Common myeloid progenitor, CD34-positive (primary cell): ENCODE measurements around the gene RNASE7.
A peak's percentile ranks its signal among the peaks of the same experiment; 100 is the strongest.

Experiments
- CTCF ChIA-PET: fragments of 350-600 bp; sonication (Branson Sonifier 250); formaldehyde crosslinking; loops from one replicate; lab custom pipeline; 2021; ENCODE audit warnings: antibody characterized with exemption; lab: Charles Lee
- POLR2A ChIA-PET: fragments of 350-600 bp; sonication (Branson Sonifier 250); formaldehyde crosslinking; loops from one replicate; lab custom pipeline; 2021; ENCODE audit warnings: antibody characterized with exemption; lab: Charles Lee
- DNase-seq, 3 donors: peaks; one replicate each; pipeline versions ENCODE4 v3.0.0 to v3.0.0-alpha.2; 2013
- H3K27ac ChIP-seq, 2 experiments: 1 replicate in 1 of 2; 2 replicates in 1 of 2; pipeline ENCODE4 v1.7.0; 2013; ENCODE audit warnings: inconsistent platforms in 2 of 2, low read length in 2 of 2, mild to moderate bottlenecking in 2 of 2, low read depth in 1 of 2, moderate library complexity in 1 of 2; ENCODE audit not compliant: severe bottlenecking in 2 of 2, insufficient read depth in 1 of 2, poor library complexity in 1 of 2
- H3K27me3 ChIP-seq, 5 experiments: replicated peaks in 2 of 5; 1 replicate in 3 of 5; 2 replicates in 2 of 5; pipeline versions ENCODE4 v1.6.1 to v1.7.0; 2013; ENCODE audit warnings: low read length in 4 of 5, mild to moderate bottlenecking in 2 of 5, moderate library complexity in 2 of 5, inconsistent platforms in 1 of 5; ENCODE audit not compliant: insufficient read depth in 5 of 5, control insufficient read depth in 4 of 5
- H3K36me3 ChIP-seq, 4 experiments: 1 replicate in 2 of 4; 2 replicates in 2 of 4; pipeline versions ENCODE4 v1.6.1 to v1.7.0; 2013; ENCODE audit warnings: low read length in 3 of 4, control low read depth in 1 of 4, mild to moderate bottlenecking in 1 of 4; ENCODE audit not compliant: control insufficient read depth in 4 of 4, insufficient read depth in 4 of 4
- H3K4me1 ChIP-seq, 4 experiments: 1 replicate in 3 of 4; 2 replicates in 1 of 4; pipeline versions ENCODE4 v1.6.1 to v1.7.1; 2013; ENCODE audit warnings: low read length in 3 of 4, mild to moderate bottlenecking in 3 of 4, control low read depth in 1 of 4, inconsistent platforms in 1 of 4, moderate library complexity in 1 of 4; ENCODE audit not compliant: control insufficient read depth in 4 of 4, insufficient read depth in 4 of 4; ENCODE audit errors: control extremely low read depth in 1 of 4
- H3K4me3 ChIP-seq, 7 experiments: 1 replicate in 4 of 7; 2 replicates in 3 of 7; pipeline versions ENCODE4 v1.5.1 to v1.7.0; 2013; ENCODE audit warnings: mild to moderate bottlenecking in 7 of 7, low read length in 6 of 7, moderate library complexity in 6 of 7, inconsistent platforms in 2 of 7, low read depth in 2 of 7, control low read depth in 1 of 7; ENCODE audit not compliant: insufficient read depth in 4 of 7, control insufficient read depth in 1 of 7; ENCODE audit errors: extremely low read depth in 1 of 7
- H3K9me3 ChIP-seq, 5 experiments: 1 replicate in 4 of 5; 2 replicates in 1 of 5; pipeline versions ENCODE4 v1.6.1 to v1.7.1; 2013; ENCODE audit warnings: low read length in 4 of 5, mild to moderate bottlenecking in 2 of 5, inconsistent platforms in 1 of 5, low read depth in 1 of 5, moderate library complexity in 1 of 5; ENCODE audit not compliant: control insufficient read depth in 4 of 5, insufficient read depth in 2 of 5; ENCODE audit errors: control extremely low read depth in 1 of 5
- WGBS: methylation state at CpG from one replicate; pipeline ENCODE4 v1.1.5; 2013; ENCODE audit not compliant: insufficient coverage; 5-methylcytosine and 5-hydroxymethylcytosine counted together

The RNASE7 gene

DNA sequence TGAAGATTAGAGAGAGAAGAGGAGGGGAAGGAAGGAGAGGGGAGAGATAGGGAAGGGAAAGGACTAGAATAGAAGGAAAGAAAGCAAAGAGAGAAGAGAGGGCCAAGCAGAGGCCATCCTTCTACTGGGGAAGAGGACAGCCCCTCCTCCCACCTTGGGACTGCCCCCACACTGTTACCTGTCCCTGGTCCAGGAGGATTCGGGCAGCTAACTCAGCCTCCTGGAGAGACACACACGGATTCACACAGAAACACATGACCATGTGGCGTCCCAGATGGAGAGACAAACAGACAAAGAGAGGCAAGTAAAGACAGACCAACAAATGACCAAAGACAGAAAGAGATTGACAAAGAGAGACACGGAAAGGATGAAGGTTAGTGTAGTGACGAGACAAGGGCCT lies 19.5 kb upstream of the RNASE7 start:
- peaks cover 3 to 26% (median 15%) of the 10 kb centered on the region in 4 experiments for H3K4me1 ChIP-seq
- ChIA-PET POLR2A (no interaction called here), CTCF (interaction anchor here (0.6 to 16.8 kb wide), 6 partner anchors 8 to 82 kb away, joined by 3 to 345 read pairs (median 5); partner anchors contain the start of gene RNASE7)

DNA sequence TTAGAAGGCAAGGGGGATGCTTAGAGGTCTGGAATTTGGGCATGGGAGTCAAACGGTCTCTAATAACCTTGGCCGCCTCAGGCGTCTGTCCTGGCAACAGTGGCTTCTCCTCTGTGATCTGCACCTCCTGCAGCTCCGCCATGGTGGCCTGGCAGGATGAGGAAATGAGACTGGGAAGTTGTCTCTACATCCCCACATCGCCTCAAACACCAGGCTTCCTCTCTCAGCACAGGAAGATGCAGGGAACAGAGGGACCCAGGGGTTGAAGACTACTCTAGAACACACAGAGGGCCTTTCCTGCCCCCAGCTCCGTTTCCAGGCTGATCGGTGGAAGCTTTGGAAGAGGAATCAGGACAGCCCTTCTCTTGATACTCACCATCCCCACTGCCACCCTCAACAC lies 19.0 kb upstream of the RNASE7 start:
- ChIA-PET POLR2A (no interaction called here), CTCF (interaction anchor here (0.6 to 16.8 kb wide), 6 partner anchors 8 to 82 kb away, joined by 3 to 345 read pairs (median 5); partner anchors contain the start of gene RNASE7)
- H3K27ac ChIP-seq: no peak overlapping the region
- no peaks in the 10 kb centered on the region for H3K9me3 ChIP-seq
- DNase-seq: no peak
- peaks cover 0 to 23% (median 6%) of the 10 kb centered on the region in 5 experiments for H3K27me3 ChIP-seq
- no peak overlapping the region for H3K4me3 ChIP-seq
- H3K4me1 ChIP-seq: peaks cover 3 to 26% (median 15%) of the 10 kb centered on the region in 4 experiments
- H3K36me3 ChIP-seq: peaks cover 0 to 15% (median 1%) of the 10 kb centered on the region in 4 experiments
- WGBS: no CpG with 5 or more reads among the region's 7 CpGs

More for the DNA sequence above, 19.5 kb upstream of the RNASE7 start:
- WGBS: 100% methylated on average over 5 of the region's 5 CpGs
- DNase-seq: no peak
- H3K4me3 ChIP-seq: no peak overlapping the region
- no peaks in the 10 kb centered on the region for H3K9me3 ChIP-seq
- peaks cover 0 to 23% (median 6%) of the 10 kb centered on the region in 5 experiments for H3K27me3 ChIP-seq
- H3K27ac ChIP-seq: no peak overlapping the region
- H3K36me3 ChIP-seq: peaks cover 0 to 15% (median 1%) of the 10 kb centered on the region in 4 experiments

DNA sequence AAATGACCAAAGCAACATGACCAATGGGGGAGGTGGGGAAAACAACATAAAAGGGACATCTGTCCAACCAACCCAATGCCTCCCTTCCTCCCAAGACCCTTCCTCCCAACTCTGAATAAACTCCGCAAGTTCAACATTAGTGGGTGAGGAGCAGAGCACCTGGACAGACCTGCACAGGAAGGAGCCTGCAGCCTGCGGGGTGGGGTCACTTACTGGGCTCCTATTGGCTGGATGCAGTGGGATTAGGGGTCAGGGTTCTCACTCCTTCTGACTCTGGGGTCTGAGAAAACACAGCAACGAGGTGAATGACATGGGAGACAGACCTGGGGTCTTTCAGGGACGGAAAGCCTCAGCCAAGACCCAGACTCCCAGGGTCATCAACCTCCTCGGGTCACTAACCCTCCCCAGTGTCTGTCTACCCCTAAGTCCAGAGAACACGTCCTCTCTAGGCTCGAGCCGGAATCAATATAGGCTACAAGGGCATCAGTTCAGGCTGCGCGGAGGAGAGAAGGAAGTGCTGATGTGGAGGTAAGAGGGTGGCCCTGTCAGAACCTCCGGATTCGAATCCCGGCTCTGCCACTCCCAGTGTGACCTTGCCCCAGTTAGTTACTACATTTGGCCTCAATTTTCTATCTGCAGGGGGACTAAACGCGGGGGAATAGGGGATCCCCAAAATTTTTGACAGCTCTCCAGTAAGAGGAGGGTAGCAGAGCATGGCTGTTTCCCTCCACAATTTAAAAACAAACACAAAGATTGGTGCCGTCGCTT lies 18.2 kb upstream of the RNASE7 start:
- peak overlapping the region in 1 of 2 experiments; percentile 49 for H3K27ac ChIP-seq
- WGBS: 27% methylated on average over 9 of the region's 17 CpGs
- H3K27me3 ChIP-seq: peaks cover 0 to 23% (median 6%) of the 10 kb centered on the region in 5 experiments
- H3K4me3 ChIP-seq: peak overlapping the region; percentile 51 to 89 (median 60)
- peaks cover 3 to 26% (median 15%) of the 10 kb centered on the region in 4 experiments for H3K4me1 ChIP-seq
- CTCF ChIA-PET: interaction anchor here (0.6 to 16.8 kb wide), 7 partner anchors 9 to 81 kb away, joined by 3 to 345 read pairs (median 6); partner anchors contain the start of gene RNASE7
- peaks cover 0 to 11% (median 1%) of the 10 kb centered on the region in 4 experiments for H3K36me3 ChIP-seq
- peak in 1 of 3 donors; percentile 10 for DNase-seq
- POLR2A ChIA-PET: no interaction called here
- H3K9me3 ChIP-seq: no peaks in the 10 kb centered on the region

DNA sequence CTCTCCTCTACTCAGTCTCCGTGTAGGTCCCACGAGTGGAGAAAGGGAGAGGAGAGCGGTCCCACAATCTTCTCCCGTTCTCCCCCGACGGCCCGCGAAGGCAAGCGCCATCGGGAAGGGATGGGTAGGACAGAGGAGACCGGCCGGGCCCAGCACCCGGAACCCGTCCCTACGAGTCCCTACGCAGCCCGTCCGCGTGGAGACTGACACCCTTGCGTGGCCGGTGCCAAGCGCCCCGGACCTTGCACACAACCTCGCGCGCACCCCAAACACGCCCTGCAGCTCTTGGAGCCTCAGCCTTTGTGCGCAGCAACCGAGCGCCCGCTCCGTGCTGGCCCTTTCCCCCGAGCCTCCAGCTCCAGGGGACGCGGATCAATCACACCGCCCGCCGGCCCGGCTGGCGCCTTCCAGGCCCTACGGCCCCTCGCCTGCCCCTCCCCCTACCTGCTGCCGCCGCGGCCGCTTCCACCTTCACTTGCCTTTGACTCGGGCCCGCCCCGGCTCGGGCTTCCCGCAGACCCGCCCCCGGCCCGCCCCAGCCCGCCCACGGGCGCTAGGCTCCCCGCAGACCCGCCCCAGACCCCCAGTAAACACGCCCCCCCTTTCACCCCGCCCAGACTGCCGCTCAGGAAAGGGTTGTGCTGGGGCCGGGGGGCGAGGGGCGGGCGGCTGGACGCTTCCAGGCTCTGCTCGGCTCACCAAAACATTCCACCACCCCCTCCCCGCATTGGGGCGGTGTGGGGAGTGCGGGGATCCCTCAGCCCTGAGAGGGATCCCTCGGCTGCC lies 17.4 kb upstream of the RNASE7 start, which contains the start of gene NDRG2:
NDRG2 (minus strand) TSS at position 477 of the 786 bp plus-strand sequence. CDS start 1,746 bp downstream, outside the sequence.
- DNase-seq: peak; percentile 58 to 81 (median 74)
- Histone ChIP-seq H3K27ac (peak within 1 kb of the TSS in 1 of 2 experiments; percentile 49), H3K4me3 (peak within 1 kb of the TSS; percentile 51 to 89 (median 62)), H3K36me3 (peaks cover 0 to 3% (median 1%) of the 10 kb centered on the region in 4 experiments), H3K4me1 (peaks cover 3 to 26% (median 12%) of the 10 kb centered on the region in 4 experiments), H3K27me3 (peaks cover 0 to 23% (median 6%) of the 10 kb centered on the region in 5 experiments), H3K9me3 (no peaks in the 10 kb centered on the region)
- ChIA-PET POLR2A (no interaction called here), CTCF (interaction anchor here (0.6 to 1.0 kb wide), 3 partner anchors 9 to 15 kb away, joined by 3 to 7 read pairs (median 3); no protein-coding TSS in a partner anchor)
- WGBS: 0% methylated on average over 38 of the region's 72 CpGs

DNA sequence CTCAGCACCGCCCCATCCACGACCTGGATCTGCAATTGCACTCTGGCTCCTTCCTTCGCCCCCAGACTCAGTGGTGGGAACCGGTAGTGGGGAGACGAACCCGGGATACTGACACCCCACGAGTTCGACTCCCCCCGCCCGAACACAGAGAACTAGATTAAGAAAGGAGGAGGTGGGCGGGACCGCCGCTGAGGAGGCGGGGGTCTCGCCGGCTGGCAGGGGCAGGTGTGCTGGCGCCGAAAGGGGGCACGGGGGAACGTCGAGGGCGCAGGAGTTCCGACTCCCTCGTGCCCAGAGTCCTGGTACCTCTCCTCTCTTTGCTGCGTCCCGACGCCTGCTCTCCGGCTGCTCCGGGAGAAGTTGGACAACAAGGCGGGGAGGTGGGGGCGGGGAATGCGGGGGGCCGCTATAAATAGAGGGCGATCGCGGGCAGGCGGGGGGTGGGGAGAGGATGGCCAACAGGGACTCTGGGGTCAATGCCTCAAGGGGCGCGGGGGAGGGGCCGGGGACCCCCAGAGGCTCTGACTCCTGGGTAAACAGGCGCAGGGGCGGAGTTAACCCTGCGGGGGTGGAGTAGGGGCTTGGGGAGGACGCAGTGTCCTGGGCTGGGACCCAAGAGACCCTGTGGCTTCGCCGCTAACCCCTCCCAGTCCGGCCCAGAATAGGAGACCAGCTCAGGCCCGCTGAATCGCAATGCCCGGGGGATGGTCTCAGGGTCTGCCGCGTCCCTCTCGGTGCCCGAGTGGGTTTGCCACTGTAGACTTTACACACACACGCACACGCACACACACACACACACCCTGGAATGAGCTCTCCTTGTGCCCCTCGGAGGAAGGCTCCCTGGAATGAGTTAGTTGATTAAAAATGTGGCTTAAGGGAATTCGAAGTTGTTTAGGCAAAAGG lies 16.5 kb upstream of the RNASE7 start:
- Histone ChIP-seq H3K36me3 (peaks cover 0 to 2% (median 0%) of the 10 kb centered on the region in 4 experiments), H3K27me3 (peaks cover 0 to 23% (median 6%) of the 10 kb centered on the region in 5 experiments), H3K27ac (peak overlapping the region in 1 of 2 experiments; percentile 40), H3K4me3 (peak overlapping the region; percentile 42 to 89 (median 62)), H3K9me3 (no peaks in the 10 kb centered on the region), H3K4me1 (peaks cover 3 to 26% (median 12%) of the 10 kb centered on the region in 4 experiments)
- ChIA-PET POLR2A (interaction anchor here (1.6 kb wide), 1 partner anchor 19 kb away, joined by 3 read pairs; no protein-coding TSS in a partner anchor), CTCF (interaction anchor here (1.0 to 5.5 kb wide), 5 partner anchors 9 to 167 kb away, joined by 3 to 63 read pairs (median 3); no protein-coding TSS in a partner anchor)
- peak in 2 of 3 donors; percentile 25 to 64 for DNase-seq
- WGBS: 5% methylated on average over 34 of the region's 58 CpGs
